ENCODE data around the gene ARG1. TPM values are rescaled to one million over a fixed set of nuclear protein-coding genes. Genes with fewer than 3 reads are reported as not detected.

ARG1 gene
- total and polyA plus RNA-seq, 4 donors = 0.31 to 33.1 (median 4.3) TPM

DNA sequence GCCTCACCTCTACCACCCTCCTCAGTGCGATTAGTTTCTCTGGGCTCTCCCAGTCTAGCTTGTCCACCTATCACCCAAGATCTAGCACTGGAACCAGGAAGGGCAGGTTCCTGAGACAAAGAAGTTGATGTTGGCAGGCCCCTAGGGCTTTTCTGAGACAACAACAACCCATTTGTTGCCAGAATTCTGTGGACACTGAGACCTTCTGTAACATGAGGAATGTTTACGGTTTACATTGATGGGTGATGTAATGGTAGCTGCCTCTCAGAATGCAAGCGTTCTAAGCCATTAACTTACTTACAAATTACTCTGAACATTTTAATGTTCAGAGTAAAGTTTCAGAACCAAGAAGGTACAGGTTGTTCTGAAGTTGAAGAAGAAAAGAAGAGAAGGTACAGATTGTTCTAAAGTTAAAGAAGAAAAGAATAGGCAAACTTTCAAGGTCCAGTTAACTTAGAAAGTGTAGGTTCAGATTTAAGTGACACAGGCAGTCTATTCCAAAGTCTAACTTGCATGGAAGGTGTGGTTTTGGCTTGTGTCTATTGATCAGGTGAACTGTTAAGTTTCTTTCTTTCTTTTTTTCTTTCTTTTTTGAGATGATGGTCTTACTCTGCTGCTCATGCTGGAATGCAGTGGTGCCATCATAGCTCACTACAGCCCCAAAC is 58.7 kb downstream of the ARG1 start:
- 90 to 91% methylated on average over 3 of the region's 3 CpGs for WGBS, 2 donors
- DNase-seq = no peak

More for the DNA sequence above, 58.7 kb downstream of the ARG1 start:
- Histone ChIP-seq H3K4me3 (no peak overlapping the region), H3K27me3 (ENCODE audit: control insufficient read depth in 3 of 3, insufficient read depth in 3 of 3, low read length in 2 of 3) (no peaks in the 10 kb centered on the region), H3K36me3 (ENCODE audit: control insufficient read depth in 4 of 4, insufficient read depth in 4 of 4, low read length in 4 of 4) (no peaks in the 10 kb centered on the region), H3K27ac (ENCODE audit: low read depth in 1 of 2, low read length in 1 of 2) (no peak overlapping the region), H3K9me3 (ENCODE audit: control insufficient read depth in 4 of 4, insufficient read depth in 3 of 4, low read length in 3 of 4) (no peaks in the 10 kb centered on the region), H3K9ac (ENCODE audit: insufficient read depth in 1 of 2, low read length in 2 of 2) (no peak overlapping the region), H3K4me1 (ENCODE audit: control insufficient read depth in 5 of 5, insufficient read depth in 5 of 5, low read length in 5 of 5) (peaks cover 0 to 8% (median 0%) of the 10 kb centered on the region in 5 donors)
- TF ChIP-seq CTCF (IDR thresholded peaks at IDR 0.05; ENCODE audit: control extremely low read depth, extremely low read depth) = no peak
- no peak for ATAC-seq (ENCODE audit: insufficient read depth, low FRiP score)

Other genes with a start within 250 kb of the ARG1 start
- 10 to 100 TPM; 22.0 to 69.0 TPM for gene MED23, start 55.0 kb downstream of the ARG1 start, total RNA-seq
- 10 to 100 TPM in 1 of 2 donors, 1 to 10 TPM in 1; 8.7 to 15.0 TPM for gene MED23, start 55.0 kb downstream of the ARG1 start, polyA plus RNA-seq
- gene ENPP3, start 64.1 kb downstream of the ARG1 start, total RNA-seq = 1 to 10 TPM in 1 of 2 donors, under 1 TPM in 1; 0.77 to 2.9 TPM
- under 1 TPM; 0.31 TPM for gene ENPP3, start 64.1 kb downstream of the ARG1 start, polyA plus RNA-seq
- not detected for gene OR2A4, start 128.2 kb downstream of the ARG1 start, total RNA-seq
- gene OR2A4, start 128.2 kb downstream of the ARG1 start, polyA plus RNA-seq = not detected
- not detected for gene CTAGE9, start 137.8 kb downstream of the ARG1 start, total RNA-seq
- gene CTAGE9, start 137.8 kb downstream of the ARG1 start, polyA plus RNA-seq = not detected
- 1 to 10 TPM; 1.2 to 7.3 TPM for gene ENPP1, start 234.8 kb downstream of the ARG1 start, total RNA-seq
- under 1 TPM; 0.21 to 0.47 TPM for gene ENPP1, start 234.8 kb downstream of the ARG1 start, polyA plus RNA-seq